ENCODE results near the gene WASHC2A.

WASHC2A gene

GRCh38 chr10:50033481-50033880 lies 34.3 kb upstream of the WASHC2A start:
- TF ChIP-seq FOXP2 (optimal IDR thresholded peaks at IDR 0.05; ENCODE audit: borderline replicate concordance, extremely low read depth, extremely low read length, insufficient read depth) (no peak), REST (IDR thresholded peaks at IDR 0.05; ENCODE audit: insufficient read depth in 1 of 2, low read depth in 2 of 2, low read length in 2 of 2) (no peak), POLR2AphosphoS5 (IDR thresholded peaks at IDR 0.05; ENCODE audit: low read depth, low read length) (no peak), SIN3A (IDR thresholded peaks at IDR 0.05; ENCODE audit: borderline replicate concordance, insufficient read depth, low read length) (no peak), TAF1 (IDR thresholded peaks at IDR 0.05; ENCODE audit: borderline replicate concordance, insufficient read depth, low read length) (no peak)

GRCh38 chr10:50044941-50045664 lies 22.7 kb upstream of the WASHC2A start:
- TF ChIP-seq FOXP2 (optimal IDR thresholded peaks at IDR 0.05; ENCODE audit: borderline replicate concordance, extremely low read depth, extremely low read length, insufficient read depth) = no peak
- no peak for TF ChIP-seq SIN3A (IDR thresholded peaks at IDR 0.05; ENCODE audit: borderline replicate concordance, insufficient read depth, low read length)
- TF ChIP-seq REST (IDR thresholded peaks at IDR 0.05; ENCODE audit: insufficient read depth in 1 of 2, low read depth in 2 of 2, low read length in 2 of 2) = no peak

GRCh38 chr10:50063100-50063499 lies 4.7 kb upstream of the WASHC2A start:
- no peak for TF ChIP-seq POLR2AphosphoS5 (IDR thresholded peaks at IDR 0.05; ENCODE audit: low read depth, low read length)
- TF ChIP-seq REST (IDR thresholded peaks at IDR 0.05; ENCODE audit: insufficient read depth in 1 of 2, low read depth in 2 of 2, low read length in 2 of 2) = no peak
- TF ChIP-seq TAF1 (IDR thresholded peaks at IDR 0.05; ENCODE audit: borderline replicate concordance, insufficient read depth, low read length) = no peak
- no peak for TF ChIP-seq FOXP2 (optimal IDR thresholded peaks at IDR 0.05; ENCODE audit: borderline replicate concordance, extremely low read depth, extremely low read length, insufficient read depth)
- TF ChIP-seq SIN3A (IDR thresholded peaks at IDR 0.05; ENCODE audit: borderline replicate concordance, insufficient read depth, low read length) = no peak

GRCh38 chr10:50152792-50153272 lies 85.1 kb downstream of the WASHC2A start:
- TF ChIP-seq TAF1 (IDR thresholded peaks at IDR 0.05; ENCODE audit: borderline replicate concordance, insufficient read depth, low read length) = no peak
- TF ChIP-seq POLR2AphosphoS5 (IDR thresholded peaks at IDR 0.05; ENCODE audit: low read depth, low read length) = no peak
- no peak for TF ChIP-seq FOXP2 (optimal IDR thresholded peaks at IDR 0.05; ENCODE audit: borderline replicate concordance, extremely low read depth, extremely low read length, insufficient read depth)
- no peak for TF ChIP-seq REST (IDR thresholded peaks at IDR 0.05; ENCODE audit: insufficient read depth in 1 of 2, low read depth in 2 of 2, low read length in 2 of 2)
- no peak for TF ChIP-seq SIN3A (IDR thresholded peaks at IDR 0.05; ENCODE audit: borderline replicate concordance, insufficient read depth, low read length)
